Gastrocnemius medialis (tissue), 4 donors: ENCODE data around the gene HK3.

Experiments
- POLR2A ChIP-seq, 2 donors: fragments of 450-650 bp; IDR thresholded peaks; one replicate each; pipeline ENCODE4 v1.6.1; 2017; ENCODE audit warnings: antibody characterized with exemption in 2 of 2, mild to moderate bottlenecking in 2 of 2, moderate library complexity in 2 of 2
- TF ChIP-seq, protein P1 (sequence below), 5 experiments: fragments of 450-650 bp in 3 of 5; fragments of 200-600 bp in 2 of 5; sonication (generic) in 2 of 5; IDR thresholded peaks in 4 of 5; conservative IDR thresholded peaks in 1 of 5; 1 replicate in 4 of 5; 2 replicates in 1 of 5; pipeline ENCODE4 v1.5.1; 2016 to 2019; ENCODE audit warnings: antibody characterized with exemption in 5 of 5, mild to moderate bottlenecking in 3 of 5, moderate library complexity in 3 of 5

GRCh38 chr5:176879663-176880361, 19.3 kb downstream of the HK3 start:
- TF ChIP-seq, protein P1, sequence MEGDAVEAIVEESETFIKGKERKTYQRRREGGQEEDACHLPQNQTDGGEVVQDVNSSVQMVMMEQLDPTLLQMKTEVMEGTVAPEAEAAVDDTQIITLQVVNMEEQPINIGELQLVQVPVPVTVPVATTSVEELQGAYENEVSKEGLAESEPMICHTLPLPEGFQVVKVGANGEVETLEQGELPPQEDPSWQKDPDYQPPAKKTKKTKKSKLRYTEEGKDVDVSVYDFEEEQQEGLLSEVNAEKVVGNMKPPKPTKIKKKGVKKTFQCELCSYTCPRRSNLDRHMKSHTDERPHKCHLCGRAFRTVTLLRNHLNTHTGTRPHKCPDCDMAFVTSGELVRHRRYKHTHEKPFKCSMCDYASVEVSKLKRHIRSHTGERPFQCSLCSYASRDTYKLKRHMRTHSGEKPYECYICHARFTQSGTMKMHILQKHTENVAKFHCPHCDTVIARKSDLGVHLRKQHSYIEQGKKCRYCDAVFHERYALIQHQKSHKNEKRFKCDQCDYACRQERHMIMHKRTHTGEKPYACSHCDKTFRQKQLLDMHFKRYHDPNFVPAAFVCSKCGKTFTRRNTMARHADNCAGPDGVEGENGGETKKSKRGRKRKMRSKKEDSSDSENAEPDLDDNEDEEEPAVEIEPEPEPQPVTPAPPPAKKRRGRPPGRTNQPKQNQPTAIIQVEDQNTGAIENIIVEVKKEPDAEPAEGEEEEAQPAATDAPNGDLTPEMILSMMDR (IDR thresholded peaks at IDR 0.05 in 4 of 5, conservative IDR thresholded peaks at IDR 0.05 in 1 of 5) = no peak
- TF ChIP-seq POLR2A (IDR thresholded peaks at IDR 0.05) = no peak
